Heart left ventricle (tissue), 16 donors: Measurements from ENCODE around the gene PHGDH. TPM values are rescaled to one million over a fixed set of nuclear protein-coding genes. Genes with fewer than 3 reads are reported as not detected.
A peak's percentile ranks its signal among the peaks of the same experiment; 100 is the strongest.
"Not testable (repeated sequence)": the region's sequence is repeated elsewhere in the genome, so short reads cannot be mapped to it uniquely, and the experiment has no call there.

Experiments used
- ATAC-seq, 4 donors: fragments of 200-7000 bp; cut with Tn5 transposase; one replicate each; pipeline ENCODE4 v1.9.1; 2020 to 2022; ENCODE audit warnings: moderate library complexity in 4 of 4, mild to moderate bottlenecking in 3 of 4, moderate number of reproducible peaks in 1 of 4
- DNase-seq, 5 donors: peaks; one replicate each; pipeline ENCODE4 v3.0.0-alpha.2; 2020
- H3K27ac ChIP-seq, 12 donors: fragments of 200-600 bp; sonication (generic) in 4 of 12; one replicate each; pipeline versions ENCODE4 v1.5.0 to v1.8.0; 2016 to 2022; ENCODE audit warnings: mild to moderate bottlenecking in 2 of 12
- H3K27me3 ChIP-seq, 9 donors: fragments of 200-600 bp; sonication (generic) in 2 of 9; one replicate each; pipeline versions ENCODE4 v1.5.1 to v1.8.0; 2016 to 2022; ENCODE audit warnings: mild to moderate bottlenecking in 3 of 9
- H3K36me3 ChIP-seq, 9 donors: fragments of 200-600 bp; sonication (generic) in 2 of 9; one replicate each; pipeline versions ENCODE4 v1.5.0 to v1.8.0; 2018 to 2022; ENCODE audit warnings: mild to moderate bottlenecking in 2 of 9
- H3K4me1 ChIP-seq, 12 donors: fragments of 200-600 bp; sonication (generic) in 4 of 12; one replicate each; pipeline versions ENCODE4 v1.5.0 to v1.8.0; 2016 to 2022; ENCODE audit warnings: mild to moderate bottlenecking in 3 of 12
- H3K4me3 ChIP-seq, 12 donors: fragments of 200-600 bp; sonication (generic) in 4 of 12; one replicate each; pipeline versions ENCODE4 v1.5.0 to v1.8.0; 2017 to 2022; ENCODE audit warnings: mild to moderate bottlenecking in 9 of 12, moderate library complexity in 4 of 12
- H3K9me3 ChIP-seq, 12 donors: fragments of 200-600 bp; sonication (generic) in 4 of 12; one replicate each; pipeline versions ENCODE4 v1.5.0 to v1.8.0; 2016 to 2022; ENCODE audit warnings: mild to moderate bottlenecking in 1 of 12
- CTCF ChIP-seq, 12 donors: fragments of 200-600 bp; sonication (generic) in 4 of 12; IDR thresholded peaks; one replicate each; pipeline versions ENCODE4 v1.5.0 to v1.8.0; 2018 to 2022; ENCODE audit warnings: antibody characterized with exemption in 12 of 12, mild to moderate bottlenecking in 5 of 12
- POLR2A ChIP-seq, 2 donors: fragments of 450-650 bp; IDR thresholded peaks; one replicate each; pipeline ENCODE4 v1.6.1; 2017; ENCODE audit warnings: antibody characterized with exemption in 2 of 2, mild to moderate bottlenecking in 2 of 2, moderate library complexity in 2 of 2
- WGBS, 4 donors: extraction: QIAGEN DNeasy Blood & Tissue Kit in 2 of 4; methylation state at CpG; one replicate each; pipeline versions ENCODE4 v1.1.5 to v1.1.7; 2013 to 2018; 5-methylcytosine and 5-hydroxymethylcytosine counted together
- intact Hi-C, 10 donors: fragments of 100-400 bp; cut with DNase I; formaldehyde crosslinking; loops; one replicate each; pipeline versions ENCODE4 v1.11.1 to v1.14.2; 2022
- polyA plus RNA-seq, 2 donors: library from polyadenylated mRNA; stranded (reverse); fragments of 200-250 nt; gene quantifications; one replicate each; pipeline ENCODE4 v1.2.3, GENCODE V29; 2013
- total RNA-seq, 9 donors: library from RNA; depleted of rRNA in 2 of 9; stranded (reverse); fragments of >200 nt in 2 of 9; fragmentation: NEBNext Ultra II Directional in 3 of 9; extraction: Animal tissue kit (Norgen Biotek cat#: 25700) in 3 of 9; gene quantifications; one replicate each; pipeline versions ENCODE4 v1.1.0 to v1.2.4, GENCODE V29; 2016 to 2023
- donor health status: ischemic (EF 13 %, LVEDD 7.1; RV severe dilation, severe dysfunction).
- donor health status: healthy with polysubstance abuse.
- donor health status: DM: no; HTN: yes; CAD: no.
- donor health status: DM: no; HTN: no; CAD: no.
- donor health status: ischemic (EF 25% LVEDD 6.9; RV normal size, moderate dysfunction).
- donor health status: ischemic (EF 25% LVEDD 5.7; RV mildly dilated, moderate dysfunction).
- donor health status: healthy.
- donor health status: DM: yes; HTN: yes; CAD: no.
- donor health status: ischemic (EF 35%, LVEDD 5.7; RV mildly dilated, moderate dysfunction).
- donor health status: nonischemic (EF 11% LVEDD 7.7; RV severe dilation, severe dysfunction).
- donor health status: DM: yes; HTN: yes; CAD: no.
- donor health status: PGD.
- donor health status: ischemic (EF 29% LVEDD 5.4; RV normal size, mild dysfunction).
- donor health status: nonischemic (EF 23%, LVEDD 6.1; RV moderate dilation, normal function).

PHGDH gene
- total and polyA plus RNA-seq, 11 donors, result 2.8 to 39.6 (median 5.2) TPM

- Histone ChIP-seq H3K4me3 (no peak overlapping the region), H3K27ac (no peak overlapping the region), H3K27me3 (peaks cover 0 to 4% (median 0%) of the 10 kb centered on the region in 9 donors), H3K36me3 (no peaks in the 10 kb centered on the region), H3K4me1 (no peaks in the 10 kb centered on the region), H3K9me3 (peaks cover 0 to 17% (median 3%) of the 10 kb centered on the region in 12 donors)
- intact Hi-C loops, result no loop called here
- 82 to 86% (median 83%) methylated on average over 6 of the region's 6 CpGs for WGBS, 4 donors
- TF ChIP-seq CTCF (IDR thresholded peaks at IDR 0.05) (no peak), POLR2A (IDR thresholded peaks at IDR 0.05) (no peak)
- ATAC-seq (no peak), DNase-seq (no peak)
These were observed 7.9 kb upstream of the PHGDH start for GRCh38 chr1:119703666-119704450.

- 91 to 98% (median 94%) methylated on average over 6 of the region's 6 CpGs for WGBS, 4 donors
- H3K9me3 ChIP-seq, DNase-seq, H3K36me3 ChIP-seq, intact Hi-C loops, H3K27ac ChIP-seq, ATAC-seq, H3K4me1 ChIP-seq, H3K27me3 ChIP-seq, H3K4me3 ChIP-seq: not testable (repeated sequence)
These were observed 5.1 kb upstream of the PHGDH start for GRCh38 chr1:119706599-119706998.

GRCh38 chr1:119711356-119711803 lies 354 bp upstream of the PHGDH start:
- intact Hi-C loops, H3K36me3 ChIP-seq, H3K9me3 ChIP-seq, ATAC-seq, H3K27ac ChIP-seq, DNase-seq: not testable (repeated sequence)
- Histone ChIP-seq H3K4me3 (peak overlapping the region; percentile 22 to 71 (median 58)), H3K27me3 (peaks cover 0 to 17% (median 2%) of the 10 kb centered on the region in 9 donors), H3K4me1 (peaks cover 0 to 27% (median 4%) of the 10 kb centered on the region in 12 donors)
- WGBS, 4 donors, result 14 to 28% (median 19%) methylated on average over 8 to 10 of the region's 10 CpGs

- Histone ChIP-seq H3K27me3 (peaks cover 0 to 17% (median 2%) of the 10 kb centered on the region in 9 donors), H3K9me3 (no peaks in the 10 kb centered on the region), H3K36me3 (no peaks in the 10 kb centered on the region), H3K4me1 (peaks cover 0 to 27% (median 4%) of the 10 kb centered on the region in 12 donors), H3K27ac (peak overlapping the region in 9 of 12 donors; percentile 27 to 78 (median 55)), H3K4me3 (peak overlapping the region; percentile 22 to 71 (median 58))
- WGBS, 4 donors, result 1 to 4% (median 2%) methylated on average over 14 to 51 of the region's 51 CpGs
- ATAC-seq (peak; percentile 59 to 91 (median 84)), DNase-seq (peak; percentile 71 to 87 (median 81))
- intact Hi-C loops, result no loop called here
- TF ChIP-seq POLR2A (IDR thresholded peaks at IDR 0.05), result peak in 1 of 2 donors; percentile 18
- no peak for TF ChIP-seq CTCF (IDR thresholded peaks at IDR 0.05)
These were observed 756 bp downstream of the PHGDH start for GRCh38 chr1:119712342-119713038.
